HepG2 (cell line): ENCODE results near the gene KIAA0930. TPM values are rescaled to one million over a fixed set of nuclear protein-coding genes. Genes with fewer than 3 reads are reported as not detected.
A peak's percentile ranks its signal among the peaks of the same experiment; 100 is the strongest.

Experiments
- KAT8 ChIP-seq: IDR thresholded peaks from 2 replicates; pipeline ENCODE4 v1.6.1; 2016; ENCODE audit warnings: missing genetic modification reagents, missing compliant biosample characterization
- KDM6A ChIP-seq: IDR thresholded peaks from 2 replicates; pipeline ENCODE4 v1.6.1; 2016; ENCODE audit warnings: low read depth
- KLF13 ChIP-seq: sonication (generic); formaldehyde crosslinking; IDR thresholded peaks from 2 replicates; pipeline ENCODE4 v1.4.0; 2020; ENCODE audit warnings: mild to moderate bottlenecking, missing genetic modification reagents
- MED13 ChIP-seq: sonication (generic); formaldehyde crosslinking; IDR thresholded peaks from 2 replicates; pipeline ENCODE4 v1.5.0; 2020; ENCODE audit warnings: missing genetic modification reagents
- MZF1 ChIP-seq: sonication (generic); formaldehyde crosslinking; IDR thresholded peaks from 2 replicates; pipeline ENCODE4 v1.8.1; 2023; ENCODE audit warnings: mild to moderate bottlenecking, missing genetic modification reagents, borderline replicate concordance
- NFIC ChIP-seq: IDR thresholded peaks from 2 replicates; pipeline ENCODE4 v1.6.1; 2012; ENCODE audit warnings: mild to moderate bottlenecking, low read length, inconsistent platforms
- NR3C1 ChIP-seq: sonication (generic); formaldehyde crosslinking; IDR thresholded peaks from 2 replicates; pipeline ENCODE4 v1.4.0; 2020; ENCODE audit warnings: missing genetic modification reagents
- PBX2 ChIP-seq: IDR thresholded peaks from 2 replicates; pipeline ENCODE4 v1.6.1; 2016; ENCODE audit warnings: control low read depth
- RBM39 ChIP-seq: fragments of 200-400 bp; formaldehyde crosslinking; IDR thresholded peaks from one replicate; pipeline ENCODE4 v1.6.1; 2018; ENCODE audit warnings: antibody characterized with exemption, mild to moderate bottlenecking, low read depth, low read length; ENCODE audit not compliant: poor library complexity, severe bottlenecking
- SIX4 ChIP-seq: sonication (generic); formaldehyde crosslinking; IDR thresholded peaks from 2 replicates; pipeline ENCODE4 v1.4.0; 2020; ENCODE audit warnings: missing genetic modification reagents
- SNAPC2 ChIP-seq: sonication (generic); formaldehyde crosslinking; IDR thresholded peaks from 2 replicates; pipeline ENCODE4 v1.8.1; 2022; ENCODE audit warnings: mild to moderate bottlenecking, missing genetic modification reagents
- SRSF9 ChIP-seq: fragments of 200-400 bp; formaldehyde crosslinking; IDR thresholded peaks from 2 replicates; pipeline ENCODE4 v1.6.1; 2018; ENCODE audit warnings: borderline replicate concordance, mild to moderate bottlenecking, low read depth, low read length; ENCODE audit not compliant: insufficient read depth, poor library complexity, severe bottlenecking
- THRA ChIP-seq: sonication (generic); formaldehyde crosslinking; IDR thresholded peaks from 2 replicates; pipeline ENCODE4 v1.4.0; 2020; ENCODE audit warnings: missing genetic modification reagents, borderline replicate concordance
- ZBTB34 ChIP-seq: sonication (generic); formaldehyde crosslinking; IDR thresholded peaks from 2 replicates; pipeline ENCODE4 v1.8.0; 2022; ENCODE audit warnings: mild to moderate bottlenecking, missing genetic modification reagents
- ZIK1 ChIP-seq: sonication (generic); formaldehyde crosslinking; IDR thresholded peaks from 2 replicates; pipeline ENCODE4 v1.5.0; 2020; ENCODE audit warnings: mild to moderate bottlenecking, low read depth, missing genetic modification reagents, borderline replicate concordance
- ZNF326 ChIP-seq: sonication (generic); formaldehyde crosslinking; IDR thresholded peaks from 2 replicates; pipeline ENCODE4 v1.4.0; 2020; ENCODE audit warnings: missing genetic modification reagents, borderline replicate concordance
- ZNF556 ChIP-seq: sonication (generic); formaldehyde crosslinking; IDR thresholded peaks from 2 replicates; pipeline ENCODE4 v1.4.0; 2020; ENCODE audit warnings: mild to moderate bottlenecking, missing genetic modification reagents, borderline replicate concordance
- ZNF709 ChIP-seq: sonication (generic); formaldehyde crosslinking; IDR thresholded peaks from 2 replicates; pipeline ENCODE4 v1.5.0; 2020; ENCODE audit warnings: mild to moderate bottlenecking, missing genetic modification reagents
- ZNF747 ChIP-seq: sonication (generic); formaldehyde crosslinking; IDR thresholded peaks from 2 replicates; pipeline ENCODE4 v1.8.1; 2023; ENCODE audit warnings: missing genetic modification reagents, mild to moderate bottlenecking, borderline replicate concordance
- ZNF775 ChIP-seq: sonication (generic); formaldehyde crosslinking; IDR thresholded peaks from 2 replicates; pipeline ENCODE4 v1.4.0; 2020; ENCODE audit warnings: missing genetic modification reagents, mild to moderate bottlenecking, moderate library complexity, borderline replicate concordance
- ZSCAN20 ChIP-seq: sonication (generic); formaldehyde crosslinking; IDR thresholded peaks from 2 replicates; pipeline ENCODE4 v1.4.0; 2020; ENCODE audit warnings: missing genetic modification reagents, mild to moderate bottlenecking, borderline replicate concordance
- polyA plus RNA-seq, 8 experiments: library from polyadenylated mRNA; depleted of rRNA in 3 of 8; stranded (reverse) in 7 of 8; unstranded in 1 of 8; fragments of >200 nt; fragmentation: Illumina TruSeq in 4 of 8; extraction: Trizol in 4 of 8; gene quantifications; 2 replicates each; pipeline versions ENCODE4 v1.2.1 to v1.2.3, GENCODE V29; 2011 to 2016; ENCODE audit warnings: low read depth in 4 of 8, missing spikeins in 1 of 8, mixed read lengths in 1 of 8; ENCODE audit not compliant: insufficient read depth in 1 of 8
- total RNA-seq, 5 experiments: library from RNA; depleted of rRNA; stranded (reverse); fragments of >200 nt; fragmentation: Illumina TruSeq; extraction: Trizol; gene quantifications; 2 replicates each; pipeline ENCODE4 v1.2.3, GENCODE V29; 2016; ENCODE audit warnings: low read depth in 1 of 5

Gene KIAA0930
- total and polyA plus RNA-seq, 2 of the 13 experiments (the other 11 are each of a cell fraction or from before 2014, with no cell fraction given) = 27.0 to 38.2 TPM

- TF ChIP-seq ZNF775 (CRISPR knock-in tag) (peak; percentile 95), ZBTB34 (no peak), SRSF9 (no peak), ZSCAN20 (CRISPR knock-in tag) (no peak), NFIC (peak; percentile 54; the same call in 1 of the 2 replicates), SNAPC2 (CRISPR knock-in tag) (no peak), MZF1 (CRISPR knock-in tag) (0 out of 2 replicates have a peak, but pooled peaks have one; percentile 42), SIX4 (CRISPR knock-in tag) (peak; percentile 52; the same call in 1 of the 2 replicates), MED13 (no peak), PBX2 (CRISPR knock-in tag) (peak; percentile 66), KAT8 (CRISPR knock-in tag) (peak; percentile 46; the same call in 1 of the 2 replicates), ZNF326 (no peak), ZNF709 (CRISPR knock-in tag) (no peak), NR3C1 (CRISPR knock-in tag) (no peak), KDM6A (peak; percentile 73), RBM39 (no peak), THRA (CRISPR knock-in tag) (no peak), ZNF556 (CRISPR knock-in tag) (no peak; the same call in 1 of the 2 replicates), ZIK1 (CRISPR knock-in tag) (no peak), ZNF747 (CRISPR knock-in tag) (no peak; the same call in 1 of the 2 replicates), KLF13 (no peak)
These were observed 5.6 kb upstream of the KIAA0930 start (continued) for GRCh38 chr22:45246060-45246985.
